ENCODE results near the gene DIP2C. TPM values are rescaled to one million over a fixed set of nuclear protein-coding genes. Genes with fewer than 3 reads are reported as not detected.
"Not testable (repeated sequence)": the region's sequence is repeated elsewhere in the genome, so short reads cannot be mapped to it uniquely, and the experiment has no call there.

Gene DIP2C
- total RNA-seq, 2 experiments from 2014 or later: 2.0 to 2.3 TPM

DNA sequence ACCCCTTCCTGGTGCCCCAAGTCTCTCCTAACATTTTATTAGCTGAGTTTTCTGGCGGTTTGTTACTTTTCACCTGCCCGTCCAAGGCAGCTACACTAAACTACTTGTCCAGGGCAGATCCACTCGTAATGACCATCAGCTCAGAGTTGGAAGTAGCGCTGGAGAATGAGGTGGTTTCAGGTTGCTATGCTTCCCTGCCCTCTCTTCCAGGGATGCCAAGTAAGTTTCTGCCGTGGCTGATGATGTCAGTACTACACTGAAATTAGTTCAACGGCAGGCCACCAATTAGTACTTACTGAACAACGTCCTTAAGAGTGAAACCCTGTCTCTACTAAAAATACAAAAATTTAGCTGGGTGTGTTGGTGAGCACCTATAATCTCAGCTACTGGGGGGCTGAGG, 55.2 kb downstream of the DIP2C start:
- DNase-seq: no peak
- POLR2A ChIA-PET: no interaction called here
- Mint-ChIP-seq H3K4me1 (peaks cover 5% of the 10 kb centered on the region), H3K9me3 (no peaks in the 10 kb centered on the region), H3K27me3 (peaks cover 16% of the 10 kb centered on the region), H3K27ac (no peak overlapping the region), H3K36me3 (ENCODE audit: low read depth) (no peaks in the 10 kb centered on the region), H3K4me3 (no peak overlapping the region)
- CTCF ChIA-PET: no interaction called here

DNA sequence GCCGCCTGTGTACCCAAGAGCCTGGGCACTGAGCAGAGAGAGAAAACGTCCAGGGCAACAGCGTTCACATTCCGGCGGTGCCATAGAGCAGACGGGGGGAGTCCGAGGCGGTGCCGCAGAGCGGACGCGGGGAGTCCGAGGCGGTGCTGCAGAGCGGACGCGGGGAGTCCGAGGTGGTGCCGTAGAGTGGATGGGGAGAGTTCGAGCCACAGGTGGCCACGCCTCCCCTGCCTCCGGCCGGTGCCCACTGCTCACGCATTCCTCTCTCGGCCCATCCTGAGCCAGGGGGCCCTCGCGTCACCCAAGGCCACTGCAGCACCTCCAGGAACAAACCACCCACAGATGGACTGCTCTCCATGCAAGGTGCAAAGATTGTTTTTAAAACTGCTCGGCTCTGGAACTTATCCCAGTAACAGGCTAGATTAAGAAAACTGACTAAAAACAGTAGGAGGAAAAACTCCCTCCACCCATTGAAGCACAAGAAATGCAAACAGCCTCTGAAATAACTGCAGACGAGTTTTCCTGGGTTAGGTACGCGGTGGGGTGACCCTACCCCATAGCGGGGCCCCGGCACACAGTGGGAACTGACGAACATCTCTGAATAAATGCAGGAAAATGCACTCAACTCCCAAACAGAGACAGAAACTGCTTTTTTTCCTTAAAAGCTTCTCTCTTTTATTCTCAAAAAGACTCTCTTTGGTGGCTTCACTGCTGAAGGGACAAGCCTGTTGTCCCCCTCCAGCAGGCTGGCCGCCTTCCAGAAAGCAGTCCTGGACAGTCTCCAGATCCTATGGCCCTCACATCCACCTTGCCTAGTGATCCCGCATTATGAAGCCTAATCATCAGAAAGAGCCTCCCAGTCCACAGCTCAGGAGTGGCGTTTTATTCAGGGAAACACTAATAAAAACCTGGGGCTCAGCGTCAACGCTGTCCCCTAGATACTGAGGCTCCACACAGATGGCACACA, 55.9 kb downstream of the DIP2C start:
- DNase-seq: no peak
- Mint-ChIP-seq H3K9me3 (no peaks in the 10 kb centered on the region), H3K27me3 (peaks cover 15% of the 10 kb centered on the region), H3K27ac (no peak overlapping the region), H3K36me3 (ENCODE audit: low read depth) (no peaks in the 10 kb centered on the region), H3K4me1 (peaks cover 5% of the 10 kb centered on the region), H3K4me3 (no peak overlapping the region)
- CTCF ChIA-PET: no interaction called here
- POLR2A ChIA-PET: no interaction called here

DNA sequence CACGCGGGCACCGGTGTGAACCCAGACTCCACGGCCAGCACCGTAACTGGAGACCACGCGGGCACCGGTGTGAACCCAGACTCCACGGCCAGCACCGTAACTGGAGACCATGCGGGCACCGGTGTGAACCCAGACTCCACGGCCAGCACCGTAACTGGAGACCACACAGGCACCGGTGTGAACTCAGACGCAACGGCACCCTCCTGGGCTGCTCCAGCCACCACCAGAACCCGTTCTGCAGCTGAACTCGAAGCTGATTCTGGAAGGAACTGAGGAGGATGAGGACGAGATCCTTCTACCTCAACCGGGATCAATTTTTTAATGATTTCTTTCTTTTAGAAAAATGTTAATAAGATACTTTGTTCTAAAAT, 56.7 kb downstream of the DIP2C start:
- H3K9me3 Mint-ChIP-seq; H3K27ac Mint-ChIP-seq; H3K4me3 Mint-ChIP-seq; H3K4me1 Mint-ChIP-seq; H3K36me3 Mint-ChIP-seq (ENCODE audit: low read depth); CTCF ChIA-PET; DNase-seq; POLR2A ChIA-PET: not testable (repeated sequence)
- peaks cover 14% of the 10 kb centered on the region for H3K27me3 Mint-ChIP-seq

DNA sequence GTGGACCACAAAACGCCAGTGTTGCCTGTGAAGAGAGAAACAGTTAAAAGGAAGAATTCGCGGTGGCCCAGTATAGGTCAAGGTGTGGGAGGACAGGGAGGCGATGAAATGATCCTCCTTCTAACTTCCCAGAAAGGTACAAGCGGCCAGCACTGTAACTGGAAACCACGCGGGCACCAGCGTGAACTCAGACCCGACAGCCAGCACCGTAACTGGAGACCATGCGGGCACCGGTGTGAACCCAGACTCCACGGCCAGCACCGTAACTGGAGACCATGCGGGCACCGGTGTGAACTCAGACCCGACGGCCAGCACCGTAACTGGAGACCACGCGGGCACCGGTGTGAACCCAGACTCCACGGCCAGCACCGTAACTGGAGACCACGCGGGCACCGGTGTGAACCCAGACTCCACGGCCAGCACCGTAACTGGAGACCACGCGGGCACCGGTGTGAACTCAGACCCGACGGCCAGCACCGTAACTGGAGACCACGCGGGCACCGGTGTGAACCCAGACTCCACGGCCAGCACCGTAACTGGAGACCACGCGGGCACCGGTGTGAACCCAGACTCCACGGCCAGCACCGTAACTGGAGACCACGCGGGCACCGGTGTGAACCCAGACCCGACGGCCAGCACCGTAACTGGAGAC, 57.2 kb downstream of the DIP2C start:
- POLR2A ChIA-PET; H3K27ac Mint-ChIP-seq; H3K4me1 Mint-ChIP-seq; DNase-seq; H3K36me3 Mint-ChIP-seq (ENCODE audit: low read depth); H3K4me3 Mint-ChIP-seq; H3K9me3 Mint-ChIP-seq: not testable (repeated sequence)
- CTCF ChIA-PET: interaction anchor here (0.8 kb wide), 1 partner anchor 29 kb away, joined by 3 read pairs; no protein-coding TSS in a partner anchor
- peaks cover 12% of the 10 kb centered on the region for H3K27me3 Mint-ChIP-seq

DNA sequence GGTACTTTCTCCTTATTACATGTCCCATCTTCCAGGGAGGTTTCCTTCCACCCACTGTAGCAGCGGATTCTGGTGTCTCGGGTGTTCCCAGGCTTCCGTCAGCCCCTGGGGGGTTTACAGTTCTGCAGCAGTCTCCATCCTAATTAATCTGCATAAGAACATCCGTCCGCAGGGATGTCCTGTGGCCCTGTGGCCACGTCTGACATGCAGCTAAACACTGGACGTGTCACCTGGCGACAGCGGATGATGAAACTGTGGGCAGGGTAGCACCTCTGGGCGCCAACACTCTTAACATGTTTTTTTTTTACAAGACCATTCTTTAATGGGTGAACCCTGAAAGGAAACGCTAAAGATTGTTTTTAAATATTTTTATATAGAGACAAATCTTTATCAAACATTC, 58.2 kb downstream of the DIP2C start:
- ChIA-PET POLR2A (no interaction called here), CTCF (no interaction called here)
- no peak for DNase-seq
- Mint-ChIP-seq H3K27ac (no peak overlapping the region), H3K27me3 (peaks cover 5% of the 10 kb centered on the region), H3K4me3 (no peak overlapping the region), H3K36me3 (ENCODE audit: low read depth) (no peaks in the 10 kb centered on the region), H3K4me1 (peaks cover 5% of the 10 kb centered on the region), H3K9me3 (no peaks in the 10 kb centered on the region)

DNA sequence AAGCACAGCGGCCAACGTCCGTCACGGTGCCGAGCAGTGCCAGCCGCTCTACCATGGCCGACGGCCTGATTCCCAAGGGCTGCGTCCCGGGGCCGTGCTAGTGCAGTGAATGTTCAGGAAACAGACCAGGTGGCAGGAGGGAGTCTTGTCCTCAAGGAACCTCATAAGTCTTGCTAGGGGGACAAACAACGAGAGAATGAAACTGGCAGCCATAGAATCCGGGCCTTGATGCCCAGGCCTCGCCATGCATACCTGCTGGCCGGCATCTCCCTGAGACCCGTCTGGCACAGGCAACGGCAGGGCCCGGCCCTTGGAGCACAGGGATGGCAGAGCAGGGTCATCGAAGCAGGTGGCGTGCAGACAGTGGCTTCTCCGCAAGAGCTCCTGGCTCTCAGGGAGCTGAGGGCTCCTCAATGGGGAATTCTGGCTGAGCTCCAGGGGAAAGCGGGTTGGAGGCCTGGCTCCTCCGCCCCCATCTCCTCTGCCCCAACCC, 58.8 kb downstream of the DIP2C start:
- H3K4me3 Mint-ChIP-seq: no peak overlapping the region
- H3K27ac Mint-ChIP-seq: no peak overlapping the region
- H3K27me3 Mint-ChIP-seq: peaks cover 3% of the 10 kb centered on the region
- no peaks in the 10 kb centered on the region for H3K9me3 Mint-ChIP-seq
- POLR2A ChIA-PET: no interaction called here
- CTCF ChIA-PET: no interaction called here
- H3K36me3 Mint-ChIP-seq (ENCODE audit: low read depth): no peaks in the 10 kb centered on the region
- peaks cover 5% of the 10 kb centered on the region for H3K4me1 Mint-ChIP-seq
- no peak for DNase-seq

DNA sequence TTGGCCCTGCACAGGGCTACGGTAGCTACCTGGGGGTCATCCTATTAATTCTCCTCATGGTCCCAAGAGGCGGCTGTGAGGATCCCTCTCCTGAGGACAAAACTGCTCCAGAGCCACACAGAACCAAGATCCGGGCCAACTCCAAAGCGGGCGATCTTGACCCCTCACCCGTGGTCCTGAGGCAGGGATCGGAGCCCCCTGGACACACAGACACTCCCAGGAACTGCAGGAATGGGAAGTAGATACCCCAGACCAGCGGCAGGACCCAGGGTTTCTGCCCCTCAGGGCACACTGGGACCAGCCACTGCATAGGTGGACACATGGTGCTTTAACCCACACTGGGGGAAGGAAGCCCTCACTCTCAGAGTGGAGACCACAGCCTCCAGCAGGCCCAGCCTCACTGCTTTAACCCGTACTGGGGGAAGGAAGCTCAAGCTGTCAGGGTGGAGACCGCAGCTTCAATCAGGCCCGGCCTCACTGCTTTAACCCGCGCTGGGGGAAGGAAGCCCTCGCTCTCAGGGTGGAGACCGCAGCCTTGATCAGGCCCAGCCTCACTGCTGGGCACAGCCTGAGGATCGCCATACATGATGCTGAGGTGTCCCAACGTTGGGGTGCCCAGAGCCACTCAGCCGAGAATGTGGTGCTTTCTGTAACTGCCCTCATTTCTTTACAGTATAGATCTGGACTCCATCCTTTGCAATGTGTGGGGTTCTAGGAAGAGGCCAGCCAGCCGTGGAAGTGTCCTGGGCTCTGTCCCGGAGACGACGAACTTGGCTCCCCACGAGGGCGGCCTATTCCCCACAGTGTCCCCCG, 60.1 kb downstream of the DIP2C start:
- no peaks in the 10 kb centered on the region for H3K36me3 Mint-ChIP-seq (ENCODE audit: low read depth)
- H3K27me3 Mint-ChIP-seq: peaks cover 2% of the 10 kb centered on the region
- CTCF ChIA-PET: no interaction called here
- H3K9me3 Mint-ChIP-seq: no peaks in the 10 kb centered on the region
- POLR2A ChIA-PET: no interaction called here
- no peak overlapping the region for H3K27ac Mint-ChIP-seq
- peaks cover 5% of the 10 kb centered on the region for H3K4me1 Mint-ChIP-seq
- DNase-seq: no peak
- H3K4me3 Mint-ChIP-seq: no peak overlapping the region

DNA sequence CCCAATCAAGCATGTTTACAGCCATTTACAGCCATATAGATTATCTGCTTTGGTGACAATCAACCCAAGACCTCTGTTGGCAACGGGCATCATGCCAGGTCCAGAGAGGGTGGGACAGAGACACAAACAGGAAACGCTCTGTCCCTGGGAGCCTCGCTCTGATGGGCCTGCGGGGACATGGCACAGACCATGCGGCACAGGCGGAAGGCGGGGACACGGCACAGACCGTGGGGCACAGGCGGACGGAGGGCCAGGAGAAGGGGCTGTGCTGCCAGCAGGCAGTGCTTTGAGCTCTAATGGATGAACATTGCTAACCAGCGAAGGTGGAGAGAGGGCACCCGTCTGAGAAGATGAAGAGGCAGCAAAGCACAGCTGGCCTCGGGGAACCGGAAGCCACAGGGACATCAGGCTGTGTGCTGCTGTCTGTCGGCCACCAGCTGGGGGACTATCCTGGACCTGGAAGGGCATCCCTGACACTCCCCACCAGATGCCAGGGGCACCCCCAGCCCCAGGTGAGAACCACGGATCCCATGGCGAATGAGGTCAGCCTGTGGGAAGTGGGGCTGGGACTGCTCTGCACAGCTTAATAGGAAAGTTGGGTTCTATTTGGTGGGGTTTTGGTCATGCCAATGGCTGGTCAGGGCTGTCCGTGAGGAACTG, 61.0 kb downstream of the DIP2C start:
- peaks cover 3% of the 10 kb centered on the region for H3K27me3 Mint-ChIP-seq
- H3K4me3 Mint-ChIP-seq: no peak overlapping the region
- ChIA-PET CTCF (no interaction called here), POLR2A (no interaction called here)
- H3K27ac Mint-ChIP-seq: no peak overlapping the region
- DNase-seq: no peak
- peaks cover 5% of the 10 kb centered on the region for H3K4me1 Mint-ChIP-seq
- H3K36me3 Mint-ChIP-seq (ENCODE audit: low read depth): no peaks in the 10 kb centered on the region
- no peaks in the 10 kb centered on the region for H3K9me3 Mint-ChIP-seq

DNA sequence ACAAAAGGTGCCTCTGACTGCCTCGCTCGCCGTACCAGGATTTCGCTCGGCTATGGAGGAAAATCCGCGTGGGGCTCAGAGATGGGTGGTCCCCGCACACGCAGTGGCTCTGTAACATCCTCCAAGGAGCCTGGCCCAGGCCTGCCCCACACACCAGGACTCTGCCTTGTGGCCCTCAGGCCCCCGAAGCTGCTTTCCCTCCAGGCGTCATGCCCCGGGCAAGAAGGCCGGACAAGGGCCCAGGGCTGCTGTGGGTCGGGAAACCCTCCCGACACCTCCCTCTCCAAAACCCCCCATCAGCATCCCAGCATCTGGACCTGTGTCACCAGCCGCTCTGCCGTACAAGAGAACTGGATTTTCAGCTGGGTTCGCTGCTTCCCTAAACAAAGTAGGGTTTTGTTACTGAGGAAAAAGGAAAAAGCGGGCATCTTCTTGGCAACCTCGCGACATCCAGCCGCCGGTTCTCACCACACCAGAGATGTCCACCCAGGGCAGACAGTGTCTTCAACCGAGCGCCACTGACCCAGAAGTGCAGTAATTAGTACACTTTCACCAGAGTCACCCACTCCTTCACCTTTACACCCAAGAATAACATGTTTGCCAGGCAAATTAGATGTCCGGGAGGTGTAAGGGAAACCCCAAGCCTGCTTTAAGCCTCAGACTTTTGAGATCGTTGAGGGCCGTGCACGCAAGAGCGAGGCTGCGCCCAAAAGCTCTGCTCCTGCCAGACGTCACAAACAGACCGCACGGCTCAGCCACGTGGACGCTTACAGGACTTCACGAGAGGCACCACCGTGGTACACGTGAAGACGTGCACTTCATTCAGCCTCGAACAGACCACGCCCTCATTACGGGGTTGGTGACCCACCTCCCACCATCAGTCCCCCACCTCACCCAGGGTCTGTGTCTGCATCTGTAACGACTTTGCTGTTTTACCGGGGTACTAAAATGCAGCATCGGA, 62.2 kb downstream of the DIP2C start:
- Mint-ChIP-seq H3K9me3 (no peaks in the 10 kb centered on the region), H3K4me1 (peaks cover 5% of the 10 kb centered on the region), H3K27me3 (peaks cover 5% of the 10 kb centered on the region), H3K27ac (no peak overlapping the region), H3K36me3 (ENCODE audit: low read depth) (no peaks in the 10 kb centered on the region), H3K4me3 (no peak overlapping the region)
- DNase-seq: no peak
- ChIA-PET POLR2A (no interaction called here), CTCF (no interaction called here)

DNA sequence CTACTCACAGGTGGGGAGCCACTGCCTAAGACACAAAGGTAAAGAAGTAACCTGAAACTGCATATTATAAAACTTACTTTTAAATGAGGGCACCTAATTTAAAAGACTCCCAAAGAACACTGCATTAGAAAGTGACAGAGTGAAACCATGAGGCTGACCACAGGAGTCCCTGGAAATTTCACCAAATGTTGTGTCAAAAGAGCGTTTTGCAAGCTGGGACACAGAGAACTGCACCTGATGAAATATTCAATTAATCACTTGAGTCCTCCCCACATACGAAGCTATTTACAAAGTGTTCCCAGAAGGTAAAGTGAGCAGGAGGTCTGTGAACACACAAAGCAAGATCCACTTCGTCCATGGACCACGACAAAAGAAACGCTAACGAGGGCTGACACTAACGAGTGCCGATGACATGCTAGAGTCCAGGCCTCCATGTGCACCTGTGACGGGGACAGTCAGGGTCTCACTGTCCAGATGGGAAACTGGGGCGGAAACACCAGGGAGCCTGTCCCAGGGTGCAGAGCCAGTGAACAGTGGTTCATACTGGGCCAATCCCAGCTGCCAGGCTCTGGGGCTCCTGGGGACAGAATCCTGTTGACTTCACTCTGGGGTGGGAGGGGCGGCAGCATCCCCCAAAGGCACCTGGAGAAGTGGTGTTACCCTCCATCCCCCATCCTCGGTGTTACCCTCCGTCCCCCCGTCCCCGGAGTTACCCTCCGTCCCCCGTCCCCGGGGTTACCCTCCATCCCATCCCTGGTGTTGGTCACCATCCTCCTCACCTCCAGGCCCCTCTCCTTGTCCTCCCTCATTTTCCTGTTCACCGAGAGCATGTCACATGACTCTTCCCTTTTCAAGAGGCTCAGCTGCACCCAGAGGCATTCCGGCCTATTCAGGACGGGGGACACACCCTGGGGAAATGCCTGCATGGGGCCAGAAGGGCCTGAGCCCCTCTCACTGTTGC, 63.4 kb downstream of the DIP2C start:
- peaks cover 14% of the 10 kb centered on the region for H3K27me3 Mint-ChIP-seq
- no peak overlapping the region for H3K27ac Mint-ChIP-seq
- POLR2A ChIA-PET: no interaction called here
- peaks cover 5% of the 10 kb centered on the region for H3K4me1 Mint-ChIP-seq
- H3K36me3 Mint-ChIP-seq (ENCODE audit: low read depth): no peaks in the 10 kb centered on the region
- H3K9me3 Mint-ChIP-seq: no peaks in the 10 kb centered on the region
- DNase-seq: no peak
- H3K4me3 Mint-ChIP-seq: no peak overlapping the region
- CTCF ChIA-PET: no interaction called here

DNA sequence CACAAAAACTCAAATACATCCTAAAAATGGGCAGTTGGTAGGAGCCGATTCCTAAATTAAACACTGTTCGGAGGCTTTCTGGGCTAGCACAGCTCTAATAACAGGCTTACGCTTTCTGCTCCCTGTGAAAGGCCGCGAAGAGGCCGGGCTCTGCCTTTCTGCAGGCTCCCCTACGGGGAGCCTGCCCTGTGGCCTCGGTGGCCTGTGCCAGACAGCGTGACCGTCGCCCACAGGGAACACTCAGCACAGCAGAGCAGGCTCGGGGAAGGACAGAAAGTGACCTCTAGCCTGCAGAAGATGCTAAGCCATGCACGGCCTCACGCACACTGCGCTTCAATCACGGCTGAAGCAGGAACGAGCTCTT, 64.2 kb downstream of the DIP2C start:
- ChIA-PET CTCF (no interaction called here), POLR2A (no interaction called here)
- H3K4me1 Mint-ChIP-seq: peaks cover 5% of the 10 kb centered on the region

More for the DNA sequence above, 64.2 kb downstream of the DIP2C start:
- H3K27ac Mint-ChIP-seq: no peak overlapping the region
- H3K36me3 Mint-ChIP-seq (ENCODE audit: low read depth): no peaks in the 10 kb centered on the region
- no peak overlapping the region for H3K4me3 Mint-ChIP-seq
- peaks cover 16% of the 10 kb centered on the region for H3K27me3 Mint-ChIP-seq
- H3K9me3 Mint-ChIP-seq: no peaks in the 10 kb centered on the region
- no peak for DNase-seq

Measured in activated CD4-positive, alpha-beta T cell treated with anti-CD3 and anti-CD28 coated beads, Interleukin-2, amount 10 ng/mL, durations not matched to agents 7 days and 5 days (primary cell).